HTERT RPE-1 (cell line): ENCODE data around the gene ACAA1.
"Not testable (repeated sequence)": the region's sequence is repeated elsewhere in the genome, so short reads cannot be mapped to it uniquely, and the experiment has no call there.

ENCODE experiments used
- in situ Hi-C: fragments of 300-500 bp; cut with MboI; formaldehyde crosslinking; loops from 4 replicates; pipeline ENCODE4 v1.14.3; 2020; ENCODE audit warnings: low sequenced_read_pairs

Gene ACAA1

GRCh38 chr3:38136393-38136776 is 542 bp downstream of the ACAA1 start:
- in situ Hi-C loops = no loop called here

- in situ Hi-C loops = not testable (repeated sequence)
Observed at GRCh38 chr3:38135621-38136277, 1.2 kb downstream of the ACAA1 start.

- in situ Hi-C loops = not testable (repeated sequence)
Observed at GRCh38 chr3:38134517-38135143, 2.3 kb downstream of the ACAA1 start.

- in situ Hi-C loops = no loop called here
Observed at GRCh38 chr3:38133557-38134405, 3.1 kb downstream of the ACAA1 start.

- in situ Hi-C loops = no loop called here
Observed at GRCh38 chr3:38133209-38133556, 3.7 kb downstream of the ACAA1 start.

GRCh38 chr3:38131621-38132369 is 5.1 kb downstream of the ACAA1 start:
- in situ Hi-C loops = no loop called here

GRCh38 chr3:38130631-38131065 is 6.3 kb downstream of the ACAA1 start:
- in situ Hi-C loops = no loop called here

- in situ Hi-C loops = no loop called here
Observed at GRCh38 chr3:38129058-38129457, 7.9 kb downstream of the ACAA1 start.

GRCh38 chr3:38128303-38128655 is 8.6 kb downstream of the ACAA1 start:
- in situ Hi-C loops = no loop called here

GRCh38 chr3:38127611-38128302 is 9.2 kb downstream of the ACAA1 start:
- in situ Hi-C loops = no loop called here

GRCh38 chr3:38126121-38126892 is 10.6 kb downstream of the ACAA1 start:
- in situ Hi-C loops = no loop called here

GRCh38 chr3:38125305-38126120 is 11.4 kb downstream of the ACAA1 start:
- in situ Hi-C loops = no loop called here

- in situ Hi-C loops = no loop called here
Observed at GRCh38 chr3:38124324-38125122, 12.4 kb downstream of the ACAA1 start.

- in situ Hi-C loops = no loop called here
Observed at GRCh38 chr3:38122712-38123290, 14.1 kb downstream of the ACAA1 start.

- in situ Hi-C loops = no loop called here
Observed at GRCh38 chr3:38121832-38122461, 15.0 kb downstream of the ACAA1 start.

GRCh38 chr3:38121451-38121831 is 15.5 kb downstream of the ACAA1 start:
- in situ Hi-C loops = no loop called here

GRCh38 chr3:38120693-38121450 is 16.1 kb downstream of the ACAA1 start:
- in situ Hi-C loops = no loop called here
